ENCODE data around the gene CFD.

CFD gene

DNA sequence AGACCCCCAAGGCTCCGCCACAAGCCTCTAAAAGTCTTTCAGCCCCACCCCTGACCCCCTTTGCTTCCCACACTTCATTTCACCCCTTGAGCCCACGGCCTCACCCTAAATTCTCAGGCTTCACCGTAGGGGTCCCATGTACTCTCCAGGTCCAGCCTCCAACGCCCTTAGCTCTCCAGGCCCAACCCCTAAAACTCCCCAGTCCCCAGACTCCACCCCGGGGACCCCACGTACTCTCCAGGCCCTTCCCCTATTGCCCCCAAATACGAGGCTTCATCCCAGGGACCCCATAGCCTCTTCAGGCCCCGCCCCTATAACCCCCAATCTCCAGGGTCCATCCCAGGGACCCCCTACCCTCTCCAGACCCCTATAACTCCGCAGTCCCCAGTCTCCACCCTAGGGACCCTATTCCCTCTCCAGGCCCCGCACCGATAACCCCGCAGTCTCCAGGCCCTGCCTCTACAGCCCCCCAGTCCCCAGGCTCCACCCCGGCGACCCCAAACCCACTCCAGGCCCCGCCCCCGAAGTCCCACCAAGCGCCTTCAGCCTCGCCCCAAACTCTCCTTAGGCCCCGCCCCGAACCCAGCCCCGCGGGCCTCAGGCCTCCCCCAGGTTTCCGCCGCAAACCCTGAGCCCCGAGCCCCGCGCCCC lies 32.9 kb downstream of the CFD start:
- DNase-seq = no peak

DNA sequence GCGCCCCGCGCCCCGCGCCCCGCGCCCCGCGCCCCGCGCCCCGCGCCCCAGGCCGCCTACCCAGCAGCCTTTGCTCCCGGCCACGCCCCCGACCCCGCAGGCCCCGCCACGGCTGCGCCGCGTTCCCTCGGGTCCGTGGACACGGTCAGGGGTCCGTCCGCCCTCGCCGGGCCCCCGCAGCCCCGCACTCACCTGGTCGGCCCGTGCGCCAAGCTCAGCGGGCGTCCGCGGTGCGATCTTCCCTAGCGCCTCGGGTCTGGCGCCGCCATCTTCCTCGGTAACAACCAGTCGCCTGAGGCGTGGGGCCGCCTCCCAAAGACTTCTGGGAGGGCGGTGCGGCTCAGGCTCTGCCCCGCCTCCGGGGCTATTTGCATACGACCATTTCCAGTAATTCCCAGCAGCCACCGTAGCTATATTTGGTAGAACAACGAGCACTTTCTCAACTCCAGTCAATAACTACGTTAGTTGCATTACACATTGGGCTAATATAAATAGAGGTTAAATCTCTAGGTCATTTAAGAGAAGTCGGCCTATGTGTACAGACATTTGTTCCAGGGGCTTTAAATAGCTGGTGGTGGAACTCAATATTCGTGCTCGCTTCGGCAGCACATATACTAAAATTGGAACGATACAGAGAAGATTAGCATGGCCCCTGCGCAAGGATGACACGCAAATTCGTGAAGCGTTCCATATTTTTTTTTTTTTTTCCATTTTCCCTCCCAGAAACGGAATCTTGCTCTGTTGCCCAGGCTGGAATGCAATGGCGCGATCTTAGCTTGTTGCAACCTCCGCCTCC lies 33.6 kb downstream of the CFD start, which contains the start of the genes MED16 and RNU6-9:
TSS of gene MED16 (minus strand) at position 294 of the 796 bp plus-strand sequence. CDS start 2,056 bp downstream, outside the sequence.
TSS of gene RNU6-9 (plus strand) at position 591 of the 796 bp plus-strand sequence.
- DNase-seq = peak; percentile 88

DNA sequence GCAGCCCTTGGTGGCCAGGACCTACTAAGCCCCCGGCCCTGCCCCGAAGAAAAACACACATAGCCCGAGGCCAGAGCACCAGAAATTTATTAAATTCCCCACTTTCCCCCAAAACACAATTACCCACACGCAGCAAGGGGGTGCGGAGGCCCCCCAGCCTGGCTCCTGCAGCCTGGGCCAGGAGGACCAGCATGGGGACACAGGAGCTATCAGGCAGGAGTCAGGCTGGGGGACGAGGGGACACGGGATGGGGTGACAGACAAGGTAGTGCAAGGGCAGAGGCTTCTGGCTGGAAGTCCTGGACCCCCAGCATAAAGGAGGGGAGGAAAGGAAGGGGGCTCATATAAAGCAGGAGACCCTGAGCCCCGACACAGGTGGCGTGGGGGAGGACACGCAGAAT lies 37.0 kb downstream of the CFD start:
- no peak for DNase-seq

DNA sequence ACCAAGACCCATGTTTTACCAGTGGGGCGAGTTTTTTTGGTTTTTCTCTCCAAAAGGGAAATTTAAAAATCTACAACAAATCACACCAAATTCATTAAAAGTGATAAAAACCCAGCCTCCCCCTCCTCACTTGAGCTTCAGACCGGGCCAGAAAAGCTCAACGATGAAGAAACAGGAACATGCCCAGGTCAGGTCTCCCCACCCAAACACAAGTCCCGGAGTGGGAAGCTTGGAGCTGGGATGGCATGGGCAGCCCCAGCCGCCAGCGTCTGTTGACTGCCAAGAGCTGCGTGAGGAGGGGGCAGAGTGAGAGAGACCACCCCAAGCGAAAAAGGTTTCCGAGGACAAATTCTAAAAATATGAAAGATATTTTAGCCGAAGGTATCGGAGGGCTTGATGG lies 37.5 kb downstream of the CFD start:
- DNase-seq = no peak

DNA sequence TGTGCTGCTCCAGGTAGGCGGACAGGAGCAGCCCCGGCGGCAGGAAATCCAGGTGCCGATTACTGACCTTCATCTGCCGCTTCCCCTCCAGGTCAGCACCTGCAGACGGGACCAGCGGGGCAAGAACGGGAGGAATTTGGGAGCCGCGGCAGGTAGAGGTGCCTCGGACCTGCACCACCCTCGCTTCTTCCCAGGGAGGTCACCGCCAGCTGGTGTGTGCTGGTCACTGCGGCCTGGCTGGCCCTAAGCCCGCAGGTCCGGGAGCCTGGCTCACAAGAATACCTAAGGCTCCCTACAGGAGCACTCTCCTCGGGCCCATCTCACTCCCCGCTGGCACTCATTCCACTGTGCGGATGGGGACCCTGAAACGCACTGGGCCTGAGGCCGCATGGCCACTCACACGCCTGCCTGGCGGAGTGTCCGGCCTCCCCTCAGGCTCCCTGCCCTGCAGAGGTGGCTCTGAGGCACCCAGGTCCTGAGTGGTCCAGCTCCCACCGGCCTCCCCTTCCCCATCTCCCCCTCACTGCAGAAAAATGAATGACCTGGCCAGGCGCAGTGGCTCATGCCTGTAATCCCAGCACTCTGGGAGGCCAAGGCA lies 38.1 kb downstream of the CFD start:
- DNase-seq = no peak

DNA sequence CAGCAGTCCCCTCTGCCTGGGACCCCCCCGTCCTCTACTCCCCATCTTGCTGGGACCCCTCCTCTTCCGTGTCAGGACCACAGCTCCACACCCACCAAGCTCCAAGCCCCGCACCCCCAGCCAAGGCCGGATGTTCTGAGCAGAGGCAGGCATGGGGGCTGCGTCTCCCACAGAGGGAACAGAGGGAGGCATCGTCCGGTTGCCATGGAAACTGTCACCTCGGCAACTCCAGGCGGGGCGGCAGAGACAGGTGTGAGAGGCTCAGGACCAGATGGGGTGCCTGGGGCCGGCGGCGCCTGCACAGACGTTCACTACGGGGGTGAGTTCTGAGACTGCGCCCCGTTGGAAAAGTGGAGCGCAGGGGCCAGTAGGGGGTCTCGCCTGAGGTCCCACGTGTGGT lies 39.2 kb downstream of the CFD start:
- DNase-seq = no peak

DNA sequence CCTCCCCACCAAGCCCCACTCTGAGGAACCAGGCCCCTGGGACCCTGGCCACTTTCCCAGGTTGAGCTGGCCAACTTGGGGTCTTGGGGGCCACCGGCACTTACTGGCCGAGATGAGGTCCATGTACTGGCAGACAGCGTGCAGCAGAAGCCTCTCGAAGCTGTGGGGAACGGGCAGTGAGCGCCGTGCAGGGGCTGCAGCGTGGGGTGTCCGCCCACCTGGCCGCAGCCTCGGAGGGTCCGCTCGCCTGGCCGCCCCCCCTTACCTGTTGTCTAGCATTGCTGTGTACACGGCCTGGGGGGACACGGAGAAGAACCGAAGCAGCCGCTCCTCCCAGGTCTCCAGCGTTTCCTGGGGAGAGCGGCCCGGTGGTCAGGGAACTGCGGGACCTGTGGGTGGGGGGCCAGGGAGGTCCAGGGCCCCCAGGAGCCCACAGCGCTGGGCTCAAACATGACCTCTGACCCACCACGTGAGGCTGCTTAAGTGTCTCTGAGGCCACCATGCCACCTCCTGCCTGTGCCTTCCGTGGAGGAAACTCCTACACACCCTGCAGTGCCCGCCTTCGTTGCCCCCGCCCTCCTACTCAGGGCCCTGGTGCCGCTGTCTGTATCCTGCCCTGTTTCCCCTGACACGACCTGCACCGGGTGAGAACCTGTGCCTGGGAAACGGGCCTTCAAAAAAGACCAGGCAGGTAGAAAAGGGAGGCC lies 40.0 kb downstream of the CFD start:
- DNase-seq = no peak

DNA sequence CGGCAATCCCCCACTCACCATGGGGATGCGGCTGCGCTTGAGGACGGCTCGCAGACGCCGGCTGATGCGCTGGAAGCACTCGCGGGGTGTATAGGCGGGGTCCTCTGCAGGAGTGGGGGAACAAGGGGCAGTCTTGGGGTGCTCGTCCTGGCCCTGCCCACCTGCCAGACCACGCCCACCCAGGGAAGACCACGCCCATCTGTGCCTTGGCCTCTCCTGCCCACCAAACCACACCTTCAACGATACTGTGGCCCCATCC lies 40.5 kb downstream of the CFD start:
- DNase-seq = no peak

DNA sequence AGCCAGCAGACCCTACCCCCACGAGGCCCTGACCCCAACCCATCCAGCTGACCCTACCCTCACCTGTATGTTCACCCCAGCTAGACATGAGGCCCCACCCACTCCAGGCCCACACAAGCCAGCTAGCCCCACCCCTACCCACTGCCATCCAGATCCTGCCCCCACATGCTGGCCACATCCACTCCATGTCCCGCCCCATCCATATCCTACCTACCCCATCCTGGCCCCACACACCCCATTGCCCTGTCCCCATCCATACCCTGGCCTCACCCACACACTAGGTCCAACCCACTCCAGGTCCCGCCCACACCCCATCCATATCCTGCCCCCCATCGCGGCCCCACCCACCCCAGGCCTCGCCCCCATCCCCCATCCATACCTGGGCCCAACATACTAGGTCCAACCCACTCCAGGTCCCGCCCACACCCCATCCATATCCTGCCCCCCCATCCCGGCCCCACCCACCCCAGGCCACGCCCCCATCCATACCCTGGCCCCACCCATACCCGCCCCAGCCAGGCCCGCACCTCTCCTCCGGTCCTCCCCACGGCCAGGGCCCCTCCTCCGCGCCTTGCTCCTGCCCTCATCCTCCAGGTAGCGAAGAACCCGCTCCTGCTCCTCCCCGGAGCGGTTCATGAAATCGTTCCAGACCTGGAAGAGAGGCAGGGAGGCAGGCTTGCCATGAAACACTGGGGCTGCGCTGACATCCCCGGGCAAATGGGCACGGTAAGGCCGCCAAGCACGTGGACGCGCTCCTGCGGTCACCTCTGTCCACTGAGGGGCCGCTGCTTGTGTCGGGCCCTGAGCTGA lies 41.0 kb downstream of the CFD start:
- DNase-seq = no peak

DNA sequence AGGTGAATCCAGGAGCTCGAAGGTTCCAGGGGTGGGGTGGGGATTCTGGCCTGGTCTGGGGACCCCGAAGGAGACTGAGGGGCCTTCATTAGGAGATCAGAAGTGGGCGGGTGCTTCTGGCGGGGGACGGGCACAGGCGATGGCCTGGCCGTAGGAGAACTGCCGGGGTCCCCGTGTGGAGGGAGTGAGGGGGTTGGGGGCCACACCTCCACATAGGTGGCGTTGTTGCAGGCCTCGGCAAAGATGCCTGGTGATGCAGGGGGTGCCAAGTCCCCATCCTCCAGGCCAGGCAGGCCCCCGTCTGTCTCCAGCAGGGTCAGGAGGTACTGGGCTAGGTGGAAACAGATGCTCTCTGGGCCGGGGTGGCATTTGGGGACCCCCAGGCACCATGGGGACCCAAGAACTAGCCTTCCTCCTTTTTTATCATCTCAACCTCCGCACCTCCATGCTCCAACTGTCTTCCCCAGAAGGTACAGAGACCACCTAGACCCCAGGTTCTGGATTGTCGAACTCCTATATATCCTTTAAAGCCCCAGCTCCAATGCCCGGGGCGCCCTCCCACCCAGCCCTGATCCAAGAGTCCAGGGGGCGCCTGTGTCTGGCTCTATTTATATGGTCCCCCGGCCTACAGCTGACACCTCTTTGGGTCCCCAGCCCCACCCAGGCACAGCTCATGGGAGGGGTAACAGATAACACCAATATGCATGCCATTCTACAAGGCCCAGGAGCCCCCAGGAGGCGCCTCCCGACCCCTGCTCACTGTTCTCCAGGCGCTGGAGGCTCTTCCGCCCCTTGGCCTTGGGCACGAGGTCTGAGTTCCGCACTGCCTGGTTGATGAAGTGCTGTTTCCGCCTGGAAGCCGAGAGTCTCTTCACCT lies 42.0 kb downstream of the CFD start:
- DNase-seq = no peak

DNA sequence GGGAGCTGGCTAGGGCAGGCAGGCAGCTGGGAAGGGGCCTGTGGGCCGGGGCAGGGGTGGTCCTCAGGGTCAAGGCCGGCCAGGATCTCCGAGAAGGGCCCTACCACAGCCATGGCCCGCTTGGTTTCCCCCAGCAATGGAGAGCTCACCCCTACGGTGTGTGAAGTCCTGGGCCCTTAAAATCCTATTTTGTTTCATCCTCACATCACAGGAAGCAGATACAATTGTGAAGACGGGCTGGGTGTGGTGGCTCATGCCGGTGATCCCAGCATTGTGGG lies 42.6 kb downstream of the CFD start:
- DNase-seq = no peak

DNA sequence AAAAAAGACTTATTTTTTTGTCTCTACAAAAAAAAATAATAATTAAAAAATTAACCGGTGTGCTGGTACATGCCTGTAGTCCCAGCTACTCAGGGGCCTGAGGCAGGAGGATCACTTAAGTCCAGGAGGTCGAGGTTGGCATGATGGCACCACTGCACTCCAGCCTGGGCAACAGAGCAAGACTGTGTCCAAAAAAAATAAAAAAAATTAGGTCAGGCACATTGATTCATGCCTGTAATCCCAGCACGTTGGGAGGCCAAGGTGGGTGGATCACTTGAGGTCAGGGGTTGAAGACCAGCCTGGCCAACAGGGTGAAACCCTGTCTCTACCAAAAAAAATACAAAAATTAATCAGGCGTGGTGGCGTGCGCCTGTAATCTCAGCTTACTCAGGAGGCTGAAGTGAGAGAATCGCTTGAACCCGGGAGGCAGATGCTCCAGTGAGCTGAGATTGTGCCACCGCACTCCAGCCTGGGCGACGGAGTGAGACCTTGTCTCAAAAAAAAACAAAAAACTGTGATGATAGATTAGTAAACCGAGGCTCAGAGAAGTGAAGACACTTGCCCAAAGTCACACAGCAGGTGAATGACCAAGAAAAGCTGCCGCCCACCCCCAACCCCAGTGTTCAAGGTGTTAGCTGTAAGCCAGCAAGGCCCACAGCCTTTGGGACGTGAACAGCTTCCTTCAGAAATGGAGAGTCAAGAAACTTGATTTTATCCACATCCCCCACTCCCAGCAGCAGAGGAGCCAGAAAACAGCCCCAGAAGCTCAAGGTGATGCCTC lies 43.2 kb downstream of the CFD start:
- DNase-seq = no peak

DNA sequence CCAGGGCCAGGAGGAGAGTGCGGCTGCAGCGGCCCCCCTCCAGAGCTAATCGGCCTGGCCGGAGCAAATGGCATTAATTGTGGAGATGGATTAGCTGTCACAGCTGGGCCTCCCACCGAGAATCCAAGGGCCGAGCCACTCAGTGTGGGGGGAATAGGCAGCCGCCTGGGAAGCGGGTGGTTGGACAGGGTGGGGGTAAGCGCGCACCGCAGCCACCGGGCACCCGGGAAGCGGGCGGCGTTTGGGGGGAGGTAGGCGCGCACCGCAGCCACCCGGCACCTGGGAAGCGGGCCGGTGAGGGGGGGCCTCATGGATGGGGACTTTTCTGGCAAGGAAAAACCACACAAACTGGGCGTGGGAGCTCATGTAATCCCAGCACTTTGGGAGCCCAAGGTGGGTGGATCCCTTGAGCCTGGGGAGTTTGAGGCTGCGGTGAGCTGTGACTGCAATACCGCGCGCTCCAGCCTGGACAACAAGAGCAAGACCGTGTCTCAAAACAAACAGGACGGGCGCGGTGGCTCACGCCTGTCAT lies 43.9 kb downstream of the CFD start:
- DNase-seq = no peak

DNA sequence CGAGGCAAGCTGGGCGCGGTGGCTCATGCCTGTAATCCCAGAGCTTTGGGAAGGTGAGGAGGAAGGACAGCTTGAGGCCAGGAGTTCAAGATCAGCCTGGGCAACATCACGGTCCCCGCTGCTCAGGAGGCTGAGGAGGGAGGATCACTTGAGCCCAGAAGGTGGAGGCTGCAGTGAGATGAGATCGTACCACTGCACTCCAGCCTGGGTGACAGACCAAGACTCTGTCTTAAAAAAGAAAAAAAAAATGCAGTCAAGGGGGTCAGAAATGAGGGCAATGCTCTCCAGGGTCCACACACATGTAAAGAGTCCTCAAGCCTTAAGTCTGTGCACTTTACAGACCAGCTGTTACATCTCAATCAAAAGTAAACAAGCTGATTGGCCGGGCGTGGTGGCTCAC lies 45.1 kb downstream of the CFD start:
- DNase-seq = no peak

DNA sequence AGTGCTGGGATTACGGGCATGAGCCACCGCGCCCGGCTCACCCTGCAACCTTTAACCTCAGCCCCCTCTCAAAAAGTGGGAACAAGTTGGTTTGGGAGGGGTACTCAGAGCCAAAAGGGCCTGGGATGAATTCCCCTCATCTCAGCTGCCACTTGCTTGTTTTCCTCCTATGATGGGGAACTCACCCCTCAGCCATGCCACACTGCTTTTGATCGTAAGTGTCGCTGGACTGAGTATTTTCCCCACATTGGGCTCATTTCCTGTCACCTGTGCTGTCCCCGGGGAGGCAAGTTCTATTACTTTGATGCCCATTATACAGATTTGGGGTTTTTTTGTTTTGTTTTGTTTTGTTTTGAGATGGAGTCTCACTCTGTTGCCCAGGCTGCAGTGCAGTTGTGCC lies 47.0 kb downstream of the CFD start:
- DNase-seq = no peak

DNA sequence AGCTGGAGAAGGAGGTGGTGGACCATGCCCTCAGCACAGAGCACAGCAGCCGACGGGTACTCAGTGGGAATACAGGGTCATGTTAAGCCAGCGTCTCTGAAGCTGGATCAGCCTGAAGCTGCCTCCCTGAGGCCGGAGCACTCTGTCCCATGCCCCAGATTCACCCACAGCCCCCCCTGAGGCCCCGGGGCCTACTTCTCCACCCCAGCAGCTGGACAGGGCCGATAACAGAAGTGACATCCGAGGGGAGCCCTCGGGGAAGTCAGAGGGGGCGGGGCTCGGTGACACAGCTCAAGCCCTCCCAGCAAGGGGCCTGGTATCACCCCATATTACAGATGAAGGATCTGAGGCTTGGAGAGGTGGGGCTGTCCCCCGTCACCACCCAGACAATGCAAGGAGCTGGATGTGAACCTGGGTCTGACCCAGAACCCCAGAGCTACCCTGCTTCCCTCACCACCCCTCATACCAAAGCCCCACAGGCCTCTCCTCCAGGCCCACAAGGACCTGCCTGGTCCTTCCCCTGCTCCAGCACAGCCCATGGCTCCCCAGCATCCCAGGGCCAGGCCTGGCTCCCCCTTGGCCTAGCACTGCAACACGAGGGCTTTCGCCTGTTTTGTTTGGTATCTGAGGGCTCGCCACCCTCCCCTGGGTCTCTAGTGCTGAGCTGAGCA lies 47.9 kb downstream of the CFD start:
- DNase-seq = peak; percentile 91

DNA sequence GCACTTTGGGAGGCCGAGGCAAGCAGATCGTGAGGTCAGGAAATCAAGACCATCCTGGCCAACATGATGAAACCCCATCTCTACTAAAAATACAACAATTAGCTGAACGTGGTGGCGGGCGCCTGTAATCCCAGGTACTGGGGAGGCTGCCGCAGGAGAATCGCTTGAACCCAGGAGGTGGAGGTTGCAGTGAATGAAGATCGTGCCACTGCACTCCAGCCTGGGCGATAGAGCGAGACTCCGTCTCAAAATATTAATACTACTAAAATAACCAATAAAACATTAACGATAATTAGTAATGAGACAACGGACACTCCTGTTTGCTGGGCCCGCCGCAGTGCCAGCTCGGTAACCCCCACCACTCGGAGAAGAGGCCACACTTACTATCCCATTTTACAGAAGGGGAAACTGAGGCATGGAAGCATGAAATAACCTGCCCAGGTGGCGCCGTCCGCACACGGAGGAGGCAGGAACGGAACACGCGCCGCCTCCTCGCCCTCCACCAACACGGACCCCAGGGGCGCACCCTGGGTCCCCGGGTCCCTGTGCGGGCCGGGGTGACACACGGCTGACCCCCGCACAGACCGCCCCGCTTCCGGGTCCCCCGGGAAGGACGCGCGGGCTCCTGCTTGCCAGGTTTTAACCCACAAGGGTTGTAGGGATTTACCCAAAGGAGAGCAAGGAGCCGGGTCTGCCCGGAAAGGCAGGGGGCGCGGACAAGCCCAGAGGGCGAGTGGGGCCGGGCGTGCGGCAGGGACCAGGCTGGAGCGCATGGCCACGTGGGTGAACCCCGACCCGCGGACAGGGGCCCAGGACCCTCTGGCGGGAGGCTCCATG lies 52.0 kb downstream of the CFD start:
- DNase-seq = peak; percentile 1

DNA sequence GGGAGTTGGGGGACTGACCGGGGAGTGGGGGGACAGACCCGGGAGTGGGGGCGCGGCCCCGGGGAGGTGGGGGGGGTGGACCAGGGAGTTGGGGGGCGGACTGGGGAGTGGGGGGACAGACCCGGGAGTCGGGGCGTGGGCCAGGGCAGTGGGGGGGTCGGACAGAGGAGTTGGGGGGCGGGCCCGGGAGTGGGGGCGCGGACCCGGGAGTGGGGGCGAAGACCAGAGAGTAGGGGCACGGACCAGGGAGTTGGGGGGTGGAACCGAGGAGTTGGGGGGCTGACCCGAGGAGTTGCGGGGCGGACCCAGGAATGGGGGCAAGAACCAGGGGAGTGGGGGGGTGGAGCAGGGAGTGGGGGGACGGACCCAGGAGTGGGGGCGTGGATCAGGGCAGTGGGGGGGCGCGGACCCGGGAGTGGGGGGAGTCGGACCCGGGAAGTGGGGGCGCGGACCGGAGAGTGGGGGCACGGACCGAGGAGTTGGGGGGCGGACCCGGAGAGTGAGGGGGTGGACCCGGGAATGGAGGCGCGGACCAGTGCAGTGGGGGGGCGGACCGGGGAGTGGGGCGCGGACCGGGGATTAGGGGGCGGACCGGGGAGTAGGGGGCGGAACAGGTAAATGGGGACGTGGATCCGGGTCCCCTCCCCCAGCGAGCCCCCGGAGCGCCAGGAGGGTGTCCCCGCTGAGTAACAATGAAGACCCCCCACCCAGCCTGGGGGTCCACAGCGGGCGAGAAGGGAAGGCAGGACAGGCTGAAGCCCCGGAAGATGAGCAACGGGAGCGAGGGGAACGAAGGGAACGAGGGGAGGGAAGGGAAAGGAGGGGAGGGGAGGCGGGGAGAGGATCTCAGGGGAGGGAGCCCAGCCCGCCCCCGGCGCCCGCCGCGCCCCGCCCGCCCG lies 53.0 kb downstream of the CFD start:
- DNase-seq = peak; percentile 38

Data from OCI-M1 (cell line).